Stimulated activated naive CD8-positive, alpha-beta T cell treated with anti-CD3 and anti-CD28 coated beads, Interleukin-15, amount 100 ng/mL, for 72 hours (primary cell): ENCODE results near the gene SERBP1.
"Not testable (repeated sequence)": the region's sequence is repeated elsewhere in the genome, so short reads cannot be mapped to it uniquely, and the experiment has no call there.

Experiments
- ATAC-seq: fragments of 150-1000 bp; cut with Tn5 transposase; 2 replicates; pipeline ENCODE4 v1.10.0; 2021; ENCODE audit warnings: mild to moderate bottlenecking, moderate library complexity
- DNase-seq, 2 donors: peaks; one replicate each; pipeline ENCODE4 v3.0.0; 2021 to 2022
- H3K27ac Mint-ChIP-seq, 2 donors: one replicate each; pipeline ENCODE4 v1.8.0; 2022; ENCODE audit warnings: mild to moderate bottlenecking in 2 of 2, mixed read lengths in 2 of 2, moderate library complexity in 2 of 2
- H3K27me3 Mint-ChIP-seq: one replicate; pipeline ENCODE4 v1.8.0; 2022; ENCODE audit warnings: mixed read lengths
- H3K4me1 Mint-ChIP-seq: one replicate; pipeline ENCODE4 v1.8.0; 2022; ENCODE audit warnings: mild to moderate bottlenecking, mixed read lengths
- H3K4me3 Mint-ChIP-seq, 2 donors: one replicate each; pipeline ENCODE4 v1.8.0; 2022; ENCODE audit warnings: mild to moderate bottlenecking in 2 of 2, mixed read lengths in 2 of 2, moderate library complexity in 1 of 2
- H3K9me3 Mint-ChIP-seq, 2 donors: one replicate each; pipeline ENCODE4 v1.8.0; 2022; ENCODE audit warnings: mixed read lengths in 2 of 2

Gene SERBP1

GRCh38 chr1:67400029-67400786 is 30.0 kb downstream of the SERBP1 start:
- not testable (repeated sequence) for H3K27me3 Mint-ChIP-seq, H3K4me3 Mint-ChIP-seq
- DNase-seq (peak; percentile 30 to 83), ATAC-seq (peak; percentile 73)
- H3K4me1 Mint-ChIP-seq, result peaks cover 20% of the 10 kb centered on the region
- peaks cover 9 to 14% of the 10 kb centered on the region in 2 donors for H3K9me3 Mint-ChIP-seq
- peak overlapping the region in 1 of 2 donors; percentile 96 for H3K27ac Mint-ChIP-seq

DNA sequence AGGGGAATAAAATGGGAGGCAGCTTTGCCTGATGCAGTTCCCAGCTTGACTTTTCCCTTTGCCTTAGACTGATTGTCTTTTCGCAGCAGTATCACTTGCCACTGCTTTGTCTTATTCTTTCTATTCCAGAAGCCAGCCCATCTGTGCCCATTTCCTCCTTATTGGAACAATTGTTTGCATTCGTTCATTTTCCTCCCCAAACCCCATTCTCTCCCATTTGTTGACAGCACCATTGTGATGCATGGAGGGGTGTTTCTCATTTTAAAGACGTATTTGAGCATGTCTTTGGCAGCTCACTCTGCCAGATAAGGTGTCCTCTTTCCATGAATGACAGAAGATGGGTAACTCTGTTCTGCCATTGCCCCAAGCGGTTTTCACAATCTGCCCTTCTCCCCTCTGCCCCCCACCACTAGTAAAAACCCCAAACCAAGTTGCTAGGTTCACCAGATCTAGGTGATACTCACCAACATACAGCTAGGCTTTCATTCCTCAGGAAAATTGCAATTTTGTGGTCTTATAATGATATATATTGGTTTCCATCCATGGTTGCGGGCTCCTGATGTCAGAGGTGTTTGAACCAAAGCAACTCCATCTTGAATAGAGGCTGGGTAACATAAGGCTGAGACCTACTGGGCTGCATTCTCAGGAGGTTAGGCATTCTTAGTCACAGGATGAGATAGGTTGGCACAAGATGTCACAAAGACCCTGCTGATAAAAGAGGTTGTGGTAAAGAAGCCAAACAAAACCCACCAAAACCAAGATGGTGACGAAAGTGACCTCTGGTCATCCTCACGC is 30.8 kb downstream of the SERBP1 start:
- Mint-ChIP-seq H3K27ac (peak overlapping the region; percentile 27 to 49), H3K27me3 (no peaks in the 10 kb centered on the region)
- ATAC-seq, result no peak

DNA sequence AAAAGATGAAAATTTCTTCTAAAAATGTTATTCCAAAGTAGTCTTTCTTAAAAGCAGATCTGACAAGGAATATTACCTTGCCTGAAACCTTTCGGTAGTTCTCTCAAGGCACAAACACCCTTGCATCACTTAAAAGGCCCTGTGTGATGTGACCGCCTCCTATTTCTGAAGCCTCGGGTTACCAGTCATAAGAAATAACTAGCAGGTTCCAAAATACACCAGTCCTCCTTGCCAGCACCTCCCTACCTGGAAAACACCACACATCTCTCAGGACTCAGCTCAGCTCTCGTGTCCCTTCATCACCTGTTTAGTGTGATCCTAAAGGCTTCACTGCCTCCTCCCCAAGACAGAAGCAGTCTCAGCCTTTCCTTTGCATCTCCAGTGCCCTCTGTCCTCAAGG is 35.7 kb downstream of the SERBP1 start:
- peaks cover 7% of the 10 kb centered on the region for H3K4me1 Mint-ChIP-seq
- no peak for DNase-seq

More for the DNA sequence above, 30.8 kb downstream of the SERBP1 start:
- Mint-ChIP-seq H3K4me3 (no peak overlapping the region), H3K4me1 (peaks cover 20% of the 10 kb centered on the region), H3K9me3 (peaks cover 9 to 14% of the 10 kb centered on the region in 2 donors)
- no peak for DNase-seq

DNA sequence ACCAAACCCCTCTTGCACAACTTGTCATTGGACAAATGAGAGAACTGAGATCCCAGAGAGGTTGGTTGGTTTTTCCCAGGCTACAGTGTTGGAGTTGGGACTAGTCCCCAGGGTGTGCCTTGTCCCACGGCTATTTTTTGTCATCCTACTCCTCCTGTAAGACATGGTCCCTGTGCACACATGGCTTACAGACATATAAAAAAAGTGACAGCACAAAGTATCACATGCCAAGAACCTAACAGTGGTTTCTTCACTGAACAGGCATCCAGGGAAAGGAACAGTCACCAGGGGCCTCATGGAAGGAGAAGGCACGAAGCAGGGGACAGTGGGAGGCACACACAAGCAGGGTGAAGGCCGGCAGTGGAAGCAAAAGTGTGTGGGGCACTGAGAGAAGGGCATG is 36.5 kb downstream of the SERBP1 start:
- H3K9me3 Mint-ChIP-seq, result peaks cover 0 to 8% of the 10 kb centered on the region in 2 donors
- ATAC-seq, result no peak
- DNase-seq, result no peak
- H3K27ac Mint-ChIP-seq, result peak overlapping the region; percentile 72 to 87
- H3K4me3 Mint-ChIP-seq, result no peak overlapping the region
- no peaks in the 10 kb centered on the region for H3K4me1 Mint-ChIP-seq
- H3K27me3 Mint-ChIP-seq, result no peaks in the 10 kb centered on the region

More for the DNA sequence above, 35.7 kb downstream of the SERBP1 start:
- no peak for ATAC-seq
- Mint-ChIP-seq H3K4me3 (no peak overlapping the region), H3K27me3 (no peaks in the 10 kb centered on the region), H3K9me3 (peaks cover 0 to 14% of the 10 kb centered on the region in 2 donors), H3K27ac (peak overlapping the region in 1 of 2 donors; percentile 74)

DNA sequence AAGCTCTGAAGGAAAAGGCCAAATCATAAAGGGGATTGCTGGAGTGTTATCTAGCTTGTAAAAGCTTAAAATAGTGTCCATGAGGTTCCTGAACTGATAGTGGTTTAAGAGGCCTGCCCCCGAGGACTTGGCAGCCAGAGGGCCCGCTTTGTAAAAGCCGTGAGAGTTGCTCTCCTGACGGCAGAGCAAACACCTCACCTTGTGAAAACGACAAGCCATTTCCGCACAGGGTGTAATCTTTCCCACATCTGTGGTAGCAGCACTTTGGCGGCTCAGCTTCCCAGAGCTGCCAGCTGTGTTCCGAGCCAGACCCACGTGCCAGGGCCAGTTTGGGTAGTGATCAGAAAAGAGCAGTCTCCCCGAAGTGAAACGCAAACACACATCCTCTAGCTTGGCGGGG is 37.0 kb downstream of the SERBP1 start:
- Mint-ChIP-seq H3K9me3 (peaks cover 0 to 3% of the 10 kb centered on the region in 2 donors), H3K4me1 (no peaks in the 10 kb centered on the region), H3K27ac (peak overlapping the region in 1 of 2 donors; percentile 15), H3K4me3 (no peak overlapping the region), H3K27me3 (no peaks in the 10 kb centered on the region)
- DNase-seq (peak in 1 of 2 donors; percentile 8), ATAC-seq (no peak)

DNA sequence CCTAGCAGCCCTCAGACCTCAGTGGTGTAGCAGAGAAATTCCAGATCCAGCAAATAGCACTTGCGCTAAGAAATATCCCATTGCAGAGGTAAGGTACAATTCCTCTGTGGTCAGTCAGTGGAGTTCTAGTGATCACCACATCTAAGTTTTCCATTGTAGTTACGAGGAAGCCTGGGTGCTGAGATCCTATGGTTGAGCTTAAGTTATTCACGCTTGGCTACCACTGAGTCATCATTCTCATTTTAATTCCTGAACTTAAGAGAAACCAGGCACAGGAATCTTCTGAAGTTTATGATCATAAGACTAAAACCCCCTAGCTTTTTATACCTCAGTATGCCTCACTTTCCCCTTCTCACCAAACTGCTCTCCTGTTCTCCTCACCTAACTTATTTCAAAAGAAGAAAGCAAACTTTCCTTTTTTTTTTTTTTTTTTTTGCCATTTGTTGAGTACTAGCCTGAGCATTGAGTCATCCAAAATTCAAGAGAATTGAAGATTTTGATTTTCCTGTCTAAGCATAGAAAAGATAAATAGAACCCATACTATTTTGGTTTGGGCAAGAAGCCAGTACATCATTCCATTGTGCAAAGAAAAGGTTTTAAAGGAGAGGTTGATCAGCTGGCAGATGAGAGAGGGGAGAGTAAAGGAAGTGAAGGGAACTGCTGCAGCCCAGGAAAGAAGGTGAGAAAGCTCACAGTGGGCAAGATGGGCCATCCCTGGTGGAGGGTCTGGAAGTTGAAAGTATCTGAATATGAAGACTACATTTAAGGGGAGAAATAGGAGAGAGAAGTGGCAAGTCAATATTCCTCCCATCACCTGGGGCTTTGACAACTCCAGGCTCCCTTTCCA is 39.9 kb downstream of the SERBP1 start:
- no peaks in the 10 kb centered on the region for H3K4me1 Mint-ChIP-seq
- no peak overlapping the region for H3K4me3 Mint-ChIP-seq
- ATAC-seq (no peak), DNase-seq (no peak)
- no peaks in the 10 kb centered on the region for H3K27me3 Mint-ChIP-seq
- H3K27ac Mint-ChIP-seq, result no peak overlapping the region
- peaks cover 0 to 9% of the 10 kb centered on the region in 2 donors for H3K9me3 Mint-ChIP-seq

GRCh38 chr1:67383999-67384638 is 46.1 kb downstream of the SERBP1 start:
- no peak for ATAC-seq
- no peak overlapping the region for H3K27ac Mint-ChIP-seq
- H3K4me3 Mint-ChIP-seq, result no peak overlapping the region
- no peaks in the 10 kb centered on the region for H3K27me3 Mint-ChIP-seq
- peak in 1 of 2 donors; percentile 13 for DNase-seq
- no peaks in the 10 kb centered on the region for H3K4me1 Mint-ChIP-seq
- H3K9me3 Mint-ChIP-seq, result peaks cover 32 to 48% of the 10 kb centered on the region in 2 donors

DNA sequence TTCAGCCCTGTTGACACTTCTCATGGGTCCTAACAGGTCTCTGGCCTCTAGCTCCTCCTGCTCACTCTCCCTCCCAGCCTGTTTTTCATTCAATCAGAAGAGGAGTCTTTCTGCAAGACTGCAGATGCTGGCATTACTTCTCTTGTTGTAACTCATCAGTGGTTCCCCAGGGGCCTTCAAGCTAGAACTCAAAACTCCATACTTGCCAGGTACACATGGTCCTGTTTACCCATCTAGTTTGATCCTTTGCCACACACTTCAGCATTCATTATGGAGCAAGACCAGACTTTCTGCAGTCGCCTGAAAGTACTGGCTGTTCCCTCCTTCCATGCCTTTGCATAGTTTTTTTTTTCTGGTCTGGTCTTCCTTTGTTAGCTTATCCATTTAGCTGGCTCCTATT is 47.9 kb downstream of the SERBP1 start:
- peak; percentile 15 for ATAC-seq
- no peak overlapping the region for H3K4me3 Mint-ChIP-seq
- no peaks in the 10 kb centered on the region for H3K27me3 Mint-ChIP-seq
- peaks cover 4% of the 10 kb centered on the region for H3K4me1 Mint-ChIP-seq
- H3K27ac Mint-ChIP-seq, result peak overlapping the region in 1 of 2 donors; percentile 11
- no peak for DNase-seq
- H3K9me3 Mint-ChIP-seq, result peaks cover 32 to 48% of the 10 kb centered on the region in 2 donors

- ATAC-seq (no peak), DNase-seq (no peak)
- peaks cover 32 to 44% of the 10 kb centered on the region in 2 donors for H3K9me3 Mint-ChIP-seq
- H3K27ac Mint-ChIP-seq, result no peak overlapping the region
- H3K27me3 Mint-ChIP-seq, result no peaks in the 10 kb centered on the region
- H3K4me3 Mint-ChIP-seq, result no peak overlapping the region
- peaks cover 4% of the 10 kb centered on the region for H3K4me1 Mint-ChIP-seq
These were observed 49.0 kb downstream of the SERBP1 start for GRCh38 chr1:67381154-67381553.

DNA sequence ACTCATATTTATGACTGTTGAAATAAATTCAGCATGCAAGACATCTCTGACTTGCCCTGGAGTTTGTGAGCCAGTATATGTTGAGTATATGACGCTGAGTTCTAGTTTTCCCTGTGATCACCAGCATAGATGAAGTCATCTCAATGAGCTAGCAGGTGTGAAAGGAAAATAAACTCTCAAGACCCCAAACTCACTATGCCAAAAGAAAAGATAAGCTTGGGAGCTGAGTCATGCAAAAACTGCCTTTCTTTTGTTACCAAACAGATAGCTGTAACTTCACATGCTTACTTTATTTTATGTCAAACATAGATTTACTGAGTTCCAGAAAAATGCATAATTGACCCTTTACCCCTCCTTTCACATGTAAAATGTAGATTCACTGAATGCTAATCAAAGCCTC is 52.9 kb downstream of the SERBP1 start:
- no peak overlapping the region for H3K4me3 Mint-ChIP-seq
- DNase-seq, result no peak
- peaks cover 4 to 9% of the 10 kb centered on the region in 2 donors for H3K9me3 Mint-ChIP-seq
- H3K27ac Mint-ChIP-seq, result no peak overlapping the region
- ATAC-seq, result no peak
- H3K4me1 Mint-ChIP-seq, result peaks cover 4% of the 10 kb centered on the region
- H3K27me3 Mint-ChIP-seq, result no peaks in the 10 kb centered on the region

GRCh38 chr1:67376381-67376780 is 53.8 kb downstream of the SERBP1 start:
- H3K9me3 Mint-ChIP-seq, result peaks cover 0 to 5% of the 10 kb centered on the region in 2 donors
- DNase-seq (no peak), ATAC-seq (no peak)
- H3K27ac Mint-ChIP-seq, result no peak overlapping the region
- no peak overlapping the region for H3K4me3 Mint-ChIP-seq
- peaks cover 4% of the 10 kb centered on the region for H3K4me1 Mint-ChIP-seq
- no peaks in the 10 kb centered on the region for H3K27me3 Mint-ChIP-seq

- H3K27me3 Mint-ChIP-seq, result no peaks in the 10 kb centered on the region
- no peaks in the 10 kb centered on the region for H3K9me3 Mint-ChIP-seq
- no peak overlapping the region for H3K27ac Mint-ChIP-seq
- no peak overlapping the region for H3K4me3 Mint-ChIP-seq
- H3K4me1 Mint-ChIP-seq, result peaks cover 4% of the 10 kb centered on the region
- DNase-seq (no peak), ATAC-seq (peak; percentile 60)
These were observed 57.3 kb downstream of the SERBP1 start for GRCh38 chr1:67372898-67373297.

DNA sequence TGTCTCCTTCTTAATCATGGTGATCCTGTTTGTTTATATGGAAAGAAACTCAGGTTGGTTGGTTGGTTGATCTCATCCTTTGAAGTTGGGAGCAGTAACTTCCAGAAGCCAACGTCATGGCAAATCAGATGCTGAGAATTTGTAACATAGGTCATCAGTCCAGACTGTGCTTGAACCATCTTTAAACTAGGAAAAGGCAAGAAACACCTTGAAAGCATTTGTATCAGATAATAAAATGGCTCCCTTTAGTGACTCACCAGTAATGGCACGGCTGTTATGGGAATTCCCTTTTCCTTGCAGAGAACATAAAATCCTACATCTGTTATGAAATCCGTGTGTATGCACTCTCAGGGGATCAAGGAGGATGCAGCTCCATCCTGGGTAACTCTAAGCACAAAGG is 58.1 kb downstream of the SERBP1 start:
- Mint-ChIP-seq H3K9me3 (no peaks in the 10 kb centered on the region), H3K4me3 (no peak overlapping the region), H3K27me3 (no peaks in the 10 kb centered on the region), H3K27ac (no peak overlapping the region), H3K4me1 (no peaks in the 10 kb centered on the region)
- DNase-seq (no peak), ATAC-seq (no peak)

DNA sequence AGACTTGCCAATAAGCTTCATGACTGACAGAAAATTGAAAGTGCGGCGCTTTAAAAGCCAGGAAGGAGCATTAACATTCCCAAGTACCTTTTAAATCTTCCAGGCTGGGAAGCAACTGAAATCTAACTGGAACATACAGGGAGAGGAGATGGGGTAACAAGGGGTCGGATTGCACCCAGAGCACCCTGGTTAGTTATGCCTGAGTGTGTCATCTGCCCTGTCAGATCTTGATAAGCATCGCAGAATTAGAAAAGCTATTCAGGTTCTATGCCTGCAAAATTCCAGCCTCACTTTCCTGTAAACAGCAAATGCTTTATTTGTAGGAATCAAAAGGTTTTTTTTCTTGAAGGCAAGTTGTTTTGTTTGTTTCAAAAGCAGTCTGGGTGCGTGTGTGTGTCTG is 58.5 kb downstream of the SERBP1 start:
- H3K4me3 Mint-ChIP-seq, result no peak overlapping the region
- no peaks in the 10 kb centered on the region for H3K4me1 Mint-ChIP-seq
- DNase-seq, result no peak
- ATAC-seq, result no peak
- no peaks in the 10 kb centered on the region for H3K9me3 Mint-ChIP-seq
- H3K27ac Mint-ChIP-seq, result no peak overlapping the region
- H3K27me3 Mint-ChIP-seq, result no peaks in the 10 kb centered on the region

GRCh38 chr1:67371043-67371442 is 59.2 kb downstream of the SERBP1 start:
- Mint-ChIP-seq H3K27me3 (no peaks in the 10 kb centered on the region), H3K4me3 (no peak overlapping the region), H3K4me1 (no peaks in the 10 kb centered on the region), H3K9me3 (no peaks in the 10 kb centered on the region), H3K27ac (no peak overlapping the region)
- no peak for ATAC-seq
- no peak for DNase-seq
